Stimulated activated CD8-positive, alpha-beta memory T cell treated with anti-CD3 and anti-CD28 coated beads, Interleukin-12 subunit alpha, Interleukin-12 subunit beta, amount 100 ng/mL, for 1 hour (primary cell): ENCODE data around the gene WBP1L.
"Not testable (repeated sequence)": the region's sequence is repeated elsewhere in the genome, so short reads cannot be mapped to it uniquely, and the experiment has no call there.

Experiments
- DNase-seq: peaks from one replicate; pipeline ENCODE4 v3.0.0-alpha.2; 2020; ENCODE audit warnings: low read depth

Gene WBP1L

GRCh38 chr10:102743588-102744373, at the start of gene WBP1L:
WBP1L (plus strand) TSS chr10:102743948; CDS start chr10:102744054, 106 bp downstream.
- DNase-seq: peak; percentile 92

- DNase-seq: not testable (repeated sequence)
These were observed 48.3 kb upstream of the WBP1L start for GRCh38 chr10:102695401-102695800.

- DNase-seq: no peak
These were observed 47.0 kb upstream of the WBP1L start for GRCh38 chr10:102696736-102697135.

- DNase-seq: no peak
These were observed 44.9 kb upstream of the WBP1L start for GRCh38 chr10:102698894-102699293.

GRCh38 chr10:102701272-102701671, 42.5 kb upstream of the WBP1L start:
- no peak for DNase-seq

DNA sequence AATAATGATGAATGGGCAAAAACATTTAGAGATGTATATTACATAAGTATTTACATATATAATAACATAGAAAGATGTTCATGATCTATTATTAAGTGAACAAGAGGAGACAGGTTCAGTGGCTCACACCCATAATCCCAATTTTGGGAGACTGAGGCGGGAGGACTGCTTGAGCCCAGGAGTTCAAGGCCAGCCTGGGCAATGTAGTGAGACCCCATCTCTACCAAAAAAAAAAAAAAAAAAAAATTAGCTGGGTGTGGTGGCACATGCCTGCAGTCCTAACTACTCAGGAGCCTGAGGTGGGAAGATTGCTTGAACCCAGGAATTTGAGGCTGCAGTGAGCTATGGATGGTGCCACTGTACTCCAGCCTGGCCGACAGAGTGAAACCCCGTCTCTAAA, 42.0 kb upstream of the WBP1L start:
- DNase-seq: no peak

DNA sequence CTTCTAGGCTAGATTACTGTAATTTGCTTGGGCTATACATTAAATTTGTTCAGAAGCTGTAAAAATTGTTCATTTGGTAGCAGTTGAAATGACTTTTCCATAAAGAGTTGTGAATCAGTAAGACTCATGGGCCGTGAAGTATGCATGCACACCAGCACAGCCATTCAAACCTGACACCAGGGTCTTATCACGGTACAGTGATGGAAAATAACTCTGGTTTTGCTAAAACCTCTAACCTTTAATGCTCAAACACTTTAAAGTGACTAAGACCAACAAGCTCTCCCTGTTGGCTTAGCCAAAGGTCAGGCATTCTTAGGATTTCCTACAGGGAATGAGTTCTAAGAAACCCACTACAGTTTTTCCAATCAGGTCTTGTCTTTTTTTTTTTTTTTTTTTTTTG, 41.0 kb upstream of the WBP1L start:
- no peak for DNase-seq

DNA sequence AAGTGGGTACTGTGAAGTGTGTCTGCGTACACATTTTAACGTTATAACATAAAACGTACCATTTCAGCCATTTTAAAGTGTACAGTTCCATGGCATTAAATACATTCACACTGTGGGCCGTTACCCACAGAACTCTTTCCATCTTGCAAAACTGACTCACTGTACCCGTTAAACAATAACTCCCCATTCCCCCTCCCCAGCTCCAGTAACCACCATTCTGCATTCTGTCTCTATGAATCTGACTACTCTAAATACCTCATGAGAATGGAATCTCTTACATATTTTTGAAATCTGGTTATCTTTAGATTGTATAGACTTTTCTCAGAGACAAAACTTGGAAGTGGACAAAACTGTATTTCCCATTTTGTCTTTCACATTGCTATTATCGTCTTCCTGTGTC, 38.8 kb upstream of the WBP1L start:
- DNase-seq: no peak

DNA sequence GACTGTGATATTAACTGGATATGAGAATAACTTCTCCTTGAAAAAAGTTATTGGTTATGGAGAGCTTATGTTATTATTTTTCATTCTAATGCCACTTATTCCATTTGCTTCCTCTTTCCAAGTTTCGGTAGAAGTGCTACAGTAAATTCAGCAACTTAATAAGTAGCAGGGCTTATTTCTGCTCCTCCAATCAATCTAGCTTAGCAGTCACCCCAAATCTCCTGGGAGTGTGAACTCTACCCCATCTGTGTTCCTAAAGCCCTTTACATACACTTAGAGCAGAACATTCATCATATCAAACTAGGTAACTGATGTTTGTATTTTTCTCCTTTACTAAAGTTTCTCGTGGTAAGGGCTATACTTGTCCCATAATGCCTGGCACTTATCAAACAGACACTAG, 38.2 kb upstream of the WBP1L start:
- DNase-seq: no peak

- DNase-seq: no peak
These were observed 33.1 kb upstream of the WBP1L start for GRCh38 chr10:102710609-102711008.

- DNase-seq: no peak
These were observed 31.7 kb upstream of the WBP1L start for GRCh38 chr10:102712089-102712488.

DNA sequence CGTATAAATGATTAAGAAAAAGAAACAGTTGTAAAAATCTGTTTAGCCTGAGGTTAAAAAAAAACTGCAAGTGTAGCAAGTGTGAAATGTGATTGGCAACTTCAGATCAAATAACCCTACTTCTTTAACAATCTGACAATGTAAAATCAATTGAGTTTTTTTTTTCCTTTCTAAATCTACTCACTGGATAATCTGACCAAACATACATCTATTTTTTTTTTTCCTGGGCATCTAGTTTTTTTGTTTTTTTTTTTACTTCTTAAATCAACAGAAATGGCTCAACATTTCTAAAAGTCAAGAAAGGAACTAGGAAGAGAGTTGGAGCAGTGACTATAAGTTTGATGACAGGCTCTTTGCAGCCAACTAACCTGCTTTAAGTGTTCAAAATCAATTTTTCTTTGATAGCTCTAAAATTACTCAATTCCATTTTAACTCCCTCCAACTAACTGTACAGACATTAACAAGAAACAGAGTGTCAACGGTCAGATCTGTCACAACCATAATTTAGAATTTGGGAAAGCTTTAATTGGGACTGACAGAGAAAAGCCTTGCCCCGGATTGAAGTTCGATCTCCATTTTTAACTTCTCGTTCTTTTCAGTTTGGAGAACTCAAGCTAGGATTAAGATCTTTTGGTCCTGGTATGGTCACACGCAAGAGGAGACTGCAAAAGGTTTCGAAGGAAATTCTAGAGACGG, 30.8 kb upstream of the WBP1L start:
- DNase-seq: no peak

DNA sequence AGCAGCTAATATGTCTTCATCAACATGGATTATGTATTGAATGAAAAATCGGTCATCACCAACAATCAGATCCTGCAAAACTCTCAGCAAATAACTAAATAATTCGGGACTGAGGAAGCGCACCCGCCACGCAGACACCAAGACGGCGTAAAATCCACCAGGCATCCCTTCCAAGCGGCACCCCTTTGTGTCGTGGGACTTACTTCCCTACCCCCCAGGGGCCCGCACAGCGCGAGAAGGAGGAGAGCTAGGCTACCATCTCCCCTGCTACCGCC, 30.3 kb upstream of the WBP1L start:
- no peak for DNase-seq

DNA sequence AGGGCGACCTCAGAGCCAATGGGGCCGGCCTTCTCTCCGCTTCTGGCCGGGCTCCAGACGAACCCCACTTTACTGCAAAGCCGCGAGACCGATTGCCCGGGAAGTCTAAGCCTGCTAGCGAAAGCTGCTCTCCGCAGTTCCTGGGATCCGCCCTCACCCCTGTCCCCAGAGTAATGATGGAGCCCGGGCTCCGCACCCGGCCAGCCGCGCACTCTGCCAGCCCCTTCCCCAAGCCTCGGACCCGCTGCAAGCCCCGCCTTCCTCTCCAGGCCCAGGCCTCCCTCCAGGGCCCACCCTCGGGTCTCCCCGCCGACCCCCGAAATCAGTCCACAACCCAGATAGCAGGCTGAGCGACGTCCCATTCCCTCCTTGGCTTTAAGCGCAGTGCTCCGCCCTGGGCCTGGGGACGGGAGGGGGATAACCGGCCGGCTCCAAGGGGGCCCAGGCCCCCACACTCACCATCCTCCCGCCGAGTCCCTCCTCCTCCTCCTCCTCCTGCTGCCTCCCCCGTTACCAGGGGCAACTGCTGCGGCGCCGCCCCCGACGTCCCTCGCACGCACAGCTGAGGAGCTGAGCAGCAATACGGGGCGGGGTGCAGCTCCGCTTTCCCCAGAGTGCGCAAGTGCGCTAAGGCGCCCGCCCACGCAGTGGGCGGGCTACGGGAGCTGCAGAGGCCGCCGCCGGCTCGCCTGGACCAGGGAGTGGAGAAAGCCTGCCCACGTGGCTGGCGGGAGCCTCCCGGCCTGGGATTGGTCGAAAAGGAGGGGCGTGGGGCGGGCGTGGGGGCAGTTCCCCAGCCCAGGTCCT, 29.7 kb upstream of the WBP1L start, which contains the start of gene ARL3:
TSS of gene ARL3 (minus strand) at position 584 of the 807 bp plus-strand sequence. CDS start at position 462, 122 bp downstream.
- peak; percentile 90 for DNase-seq

GRCh38 chr10:102714621-102715455, 28.9 kb upstream of the WBP1L start, which contains the start of gene SFXN2:
SFXN2 (plus strand) TSS chr10:102714636; CDS start chr10:102726637, 12,001 bp downstream.
- DNase-seq: peak; percentile 15

DNA sequence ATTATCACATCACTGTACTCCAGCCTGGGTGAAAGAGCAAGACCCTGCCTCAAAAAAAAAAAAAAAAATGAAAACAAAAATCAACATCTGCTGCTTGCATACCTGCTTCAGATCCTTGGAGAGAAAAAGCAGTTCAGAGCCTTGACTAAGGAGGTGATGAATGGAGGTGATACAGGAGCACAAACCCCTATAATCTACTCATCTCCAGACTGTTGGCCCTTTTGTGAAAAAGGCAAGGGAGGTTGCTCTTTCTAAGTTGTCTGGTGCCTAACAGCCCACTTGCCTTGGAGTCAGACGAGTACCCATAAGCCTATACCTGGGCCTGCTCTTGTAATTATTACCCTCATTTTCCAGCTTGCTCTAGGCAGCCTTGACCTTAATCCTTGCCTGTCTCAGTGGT, 27.9 kb upstream of the WBP1L start:
- no peak for DNase-seq

DNA sequence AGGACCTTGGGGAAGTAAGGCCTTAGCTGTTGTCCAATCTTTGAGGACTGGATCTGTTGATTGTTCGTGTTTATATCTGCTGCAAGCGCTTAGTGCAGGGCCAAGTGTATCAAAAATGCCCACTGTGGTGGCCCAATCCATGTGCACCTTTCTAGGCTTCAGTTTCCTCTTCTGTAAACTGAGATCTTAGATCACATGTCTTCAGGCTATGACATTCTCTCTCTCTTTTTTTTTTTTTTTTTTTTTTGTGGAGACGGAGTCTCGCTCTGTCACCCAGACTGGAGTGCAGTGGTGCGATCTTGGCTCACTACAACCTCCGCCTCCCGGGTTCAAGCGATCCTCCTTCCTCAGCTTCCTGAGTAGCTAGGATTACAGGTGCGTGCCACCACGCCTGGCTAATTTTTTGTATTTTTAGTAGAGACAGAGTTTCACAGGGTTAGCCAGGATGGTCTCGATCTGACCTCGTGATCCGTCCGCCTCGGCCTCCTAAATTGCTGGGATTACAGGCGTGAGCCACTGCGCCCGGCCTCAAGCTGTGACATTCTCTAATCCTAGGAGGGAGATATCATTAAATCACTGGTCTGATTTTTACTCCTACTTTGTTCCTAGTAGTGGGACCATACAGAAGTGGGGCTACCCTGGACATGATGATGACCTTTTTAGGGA, 26.7 kb upstream of the WBP1L start:
- not testable (repeated sequence) for DNase-seq

DNA sequence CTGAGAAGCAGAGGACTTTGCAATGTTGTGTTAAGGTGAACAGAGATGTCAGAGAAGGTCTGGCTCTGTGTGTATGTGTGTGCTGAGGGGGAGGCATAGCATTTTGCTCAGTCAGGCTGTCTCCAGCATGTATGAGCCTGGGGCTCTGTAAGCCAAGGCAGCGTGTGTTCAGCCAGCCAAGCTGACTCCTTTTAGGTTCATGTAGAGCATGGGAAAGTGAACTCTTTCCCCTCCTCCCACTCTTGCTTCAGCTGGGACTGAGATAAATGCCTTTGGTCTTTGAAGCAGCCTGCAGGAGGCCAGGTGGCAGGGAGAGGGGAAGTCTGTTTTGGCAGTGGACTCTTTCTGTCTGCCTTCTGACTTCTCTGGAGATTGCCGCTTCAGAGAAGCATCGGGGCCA, 25.5 kb upstream of the WBP1L start:
- no peak for DNase-seq

GRCh38 chr10:102720337-102720736, 23.4 kb upstream of the WBP1L start:
- DNase-seq: no peak

DNA sequence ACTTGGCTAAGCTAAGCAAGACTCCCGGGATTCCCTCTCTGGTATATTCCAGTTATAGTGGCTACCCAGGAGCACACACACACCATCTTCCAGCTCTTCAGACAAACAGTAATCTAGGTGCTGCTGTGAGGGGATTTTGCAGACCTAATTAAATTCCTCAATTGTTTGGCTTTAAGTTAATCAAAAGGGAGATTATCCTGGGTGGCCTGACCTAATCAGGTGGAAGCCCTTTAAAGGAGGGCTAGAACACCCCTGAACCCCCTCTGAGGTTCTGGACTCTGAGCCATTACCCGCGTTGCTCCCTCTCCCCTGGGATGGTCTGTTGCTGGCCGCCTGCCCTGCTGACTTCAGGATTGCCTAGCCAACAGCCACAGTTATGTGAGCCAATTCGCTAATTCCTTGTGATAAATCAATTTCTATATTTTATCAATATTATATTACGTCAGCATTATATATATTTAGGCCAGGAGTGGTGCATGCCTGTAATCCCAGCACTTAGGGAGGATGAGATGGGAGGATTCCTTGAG, 22.9 kb upstream of the WBP1L start:
- no peak for DNase-seq

DNA sequence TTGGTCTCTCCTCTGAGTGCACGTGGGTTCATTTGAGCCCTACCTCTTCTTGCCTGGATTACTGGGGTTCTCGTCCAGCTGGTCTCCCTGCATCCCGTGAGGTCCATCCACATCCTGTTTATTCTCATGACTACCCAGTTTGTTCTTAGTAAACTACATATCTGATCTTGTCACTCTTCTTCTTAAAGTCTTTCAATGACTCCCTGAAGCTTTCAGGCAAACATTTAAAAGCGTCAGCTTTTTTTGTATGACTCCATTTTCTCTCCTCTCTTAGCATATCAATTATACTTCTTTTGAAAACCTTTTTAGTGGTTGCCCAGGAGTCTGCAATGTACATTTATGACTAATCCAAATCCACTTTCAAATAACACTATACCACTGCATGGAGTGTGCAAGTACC, 21.8 kb upstream of the WBP1L start:
- DNase-seq: no peak
